ENCODE results near the gene NCKAP5. TPM values are rescaled to one million over a fixed set of nuclear protein-coding genes. Genes with fewer than 3 reads are reported as not detected.

The NCKAP5 gene
- total RNA-seq, 1 experiment from 2014 or later = 0.07 TPM

DNA sequence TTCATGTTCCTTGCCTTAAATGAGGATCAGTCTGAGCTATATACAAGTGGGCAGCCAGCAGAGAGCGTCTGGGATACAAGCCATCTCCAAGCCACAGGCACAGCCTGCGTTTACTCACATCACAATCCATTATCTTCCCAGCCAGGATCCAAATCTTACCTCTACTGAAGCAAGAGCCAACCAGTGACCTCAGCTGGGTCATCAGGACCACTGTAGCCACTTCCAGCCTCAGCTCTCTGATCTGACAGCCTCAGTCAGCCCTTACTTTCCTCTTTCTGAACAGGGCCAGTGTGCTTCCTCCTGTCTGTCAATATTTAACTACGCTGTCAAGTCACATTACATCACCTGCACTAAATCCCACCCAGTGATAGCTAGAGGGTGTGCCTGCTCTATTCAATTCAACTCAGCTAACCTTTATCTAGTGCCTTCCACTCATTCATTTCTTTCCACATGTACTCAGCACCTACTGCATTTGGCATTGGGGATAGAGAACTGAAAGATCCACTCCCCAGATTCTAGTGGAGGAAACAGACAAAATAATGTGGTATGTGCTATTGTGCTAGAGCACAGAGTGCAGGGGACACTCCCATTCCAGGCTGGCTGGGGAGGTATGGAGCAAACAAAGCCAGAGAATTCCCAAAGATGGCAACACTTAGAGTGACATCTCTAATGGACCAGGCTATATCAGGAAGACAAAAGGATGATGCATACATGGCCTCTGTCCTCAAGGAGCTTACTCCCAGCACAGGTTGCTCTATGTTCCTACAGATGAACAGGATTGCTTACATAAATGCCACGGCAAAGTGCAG, 146.5 kb downstream of the NCKAP5 start:
- DNase-seq (ENCODE audit: low spot score) = no peak

GRCh38 chr2:133420788-133421187, 147.5 kb downstream of the NCKAP5 start:
- no peak for DNase-seq (ENCODE audit: low spot score)

- DNase-seq (ENCODE audit: low spot score) = no peak
These were observed 149.6 kb downstream of the NCKAP5 start for GRCh38 chr2:133418671-133419070.

DNA sequence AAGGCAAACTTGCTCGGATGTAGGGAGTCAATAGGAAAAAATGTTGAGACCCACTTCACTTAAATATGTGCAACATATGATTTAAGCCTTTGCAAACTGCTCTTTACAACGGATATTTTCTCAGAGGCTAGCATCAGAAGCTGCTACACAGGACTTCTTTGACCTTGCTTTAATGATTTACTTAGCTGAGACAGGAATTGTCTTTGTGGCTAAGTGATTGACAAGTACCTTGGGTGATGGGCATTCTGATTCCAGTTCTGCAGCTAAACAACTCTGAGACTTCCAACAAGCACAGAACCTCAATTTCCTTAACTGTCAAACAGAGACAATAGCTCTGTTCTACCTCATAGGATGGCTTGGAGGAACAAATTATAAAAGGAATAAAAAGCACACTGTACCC, 150.2 kb downstream of the NCKAP5 start:
- DNase-seq (ENCODE audit: low spot score) = no peak

DNA sequence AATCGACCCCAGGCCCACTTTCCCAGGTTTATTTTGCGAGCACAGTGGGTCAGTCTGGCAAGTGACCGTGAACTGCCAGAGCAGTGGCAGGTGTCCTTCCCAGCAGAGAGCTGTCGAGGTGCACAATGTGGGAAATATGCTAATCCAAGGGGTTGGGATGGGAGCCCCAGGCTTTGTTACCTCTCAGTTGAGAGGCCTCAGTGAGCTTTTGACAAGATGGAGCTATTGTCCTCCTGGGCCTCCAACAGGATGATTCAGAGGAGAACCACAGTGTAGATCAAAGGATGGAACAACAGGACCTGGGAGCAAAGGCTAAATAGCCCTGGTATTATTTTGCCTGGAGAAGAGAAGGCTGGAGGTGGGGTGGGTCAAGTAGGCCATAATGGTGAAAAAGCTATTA, 150.8 kb downstream of the NCKAP5 start:
- DNase-seq (ENCODE audit: low spot score) = no peak

DNA sequence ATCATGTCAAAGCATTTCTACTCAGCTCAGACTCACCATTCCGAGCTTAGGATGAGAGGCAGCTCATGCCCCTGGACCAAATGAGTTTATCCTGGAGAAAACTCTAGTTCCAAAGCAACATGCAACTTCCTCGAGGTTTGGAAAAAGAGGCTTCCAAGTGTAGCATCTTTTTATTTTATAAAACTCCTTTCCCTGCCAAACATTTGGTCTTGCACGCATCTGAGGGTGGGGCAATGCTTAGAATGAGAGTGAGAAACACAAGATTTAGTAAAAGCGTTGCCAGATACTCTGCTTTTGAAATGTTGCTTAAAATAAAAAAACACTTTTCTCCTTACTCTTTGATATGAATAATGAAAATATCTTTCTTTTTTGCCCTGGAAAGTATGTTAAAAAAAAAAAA, 151.5 kb downstream of the NCKAP5 start:
- DNase-seq (ENCODE audit: low spot score) = no peak

GRCh38 chr2:133416146-133416545, 152.1 kb downstream of the NCKAP5 start:
- DNase-seq (ENCODE audit: low spot score) = no peak

DNA sequence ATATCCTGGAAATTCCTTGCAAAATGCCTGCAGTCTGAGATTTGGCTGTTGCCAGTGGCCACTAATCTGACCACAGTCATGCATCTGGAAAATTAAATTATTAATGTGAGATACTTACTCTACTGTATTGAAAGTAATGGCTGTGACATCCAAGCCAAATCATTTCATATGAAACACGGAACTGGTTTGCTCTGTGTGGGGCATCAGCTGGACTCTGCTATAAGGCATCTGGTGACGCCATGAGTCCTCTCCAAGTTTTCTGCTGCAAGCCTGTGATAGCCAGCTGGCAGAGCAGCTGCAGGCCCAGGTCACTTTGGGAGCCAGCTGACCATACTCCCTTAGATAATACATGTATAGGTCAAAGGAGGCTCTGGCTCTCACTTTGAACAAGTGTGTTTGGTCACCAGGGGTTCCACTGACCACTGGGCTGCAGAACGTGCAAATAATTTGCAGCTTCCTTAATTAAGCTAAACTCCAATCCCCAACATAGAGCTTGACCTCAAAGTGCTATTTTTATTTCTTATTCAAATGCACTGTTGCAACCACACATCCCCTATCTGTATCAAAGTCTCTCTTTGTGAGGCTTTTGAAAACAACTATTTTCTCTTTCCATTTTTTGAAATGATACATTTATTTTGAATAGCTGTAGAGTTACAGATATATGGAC, 152.9 kb downstream of the NCKAP5 start:
- no peak for DNase-seq (ENCODE audit: low spot score)

DNA sequence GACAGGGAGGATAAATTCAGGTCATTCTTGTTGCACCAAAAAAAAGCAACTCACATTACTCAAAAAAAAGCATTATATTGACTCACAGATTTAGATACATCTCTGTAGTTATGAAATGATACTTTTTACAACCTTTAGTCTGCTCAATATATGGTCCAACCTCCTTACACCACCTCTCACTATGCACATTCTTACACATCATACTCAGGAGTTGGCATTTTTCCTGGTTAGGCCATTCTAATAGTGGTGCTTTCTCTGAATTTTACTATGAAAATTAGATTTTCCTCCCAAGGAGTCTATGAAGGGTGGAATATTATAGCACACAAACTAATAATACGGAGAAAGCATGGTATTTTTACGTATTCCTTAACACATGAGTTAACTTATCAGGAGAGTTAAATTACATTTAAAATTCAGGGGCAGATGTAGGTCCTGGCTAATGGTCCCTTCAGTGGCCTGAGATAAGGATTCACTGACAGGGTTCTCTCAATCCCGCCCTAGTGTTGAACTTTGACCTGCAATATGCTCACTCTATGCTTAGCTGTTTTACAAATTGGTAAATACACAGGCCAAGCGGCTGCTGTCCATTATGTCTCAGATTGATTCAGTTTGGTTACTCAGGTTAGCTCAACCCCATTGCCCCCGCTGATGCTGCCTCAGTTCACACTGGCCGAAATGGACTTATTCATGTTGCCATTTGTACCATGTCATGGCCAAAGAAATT, 153.6 kb downstream of the NCKAP5 start:
- no peak for DNase-seq (ENCODE audit: low spot score)

GRCh38 chr2:133413863-133414262, 154.4 kb downstream of the NCKAP5 start:
- no peak for DNase-seq (ENCODE audit: low spot score)

DNA sequence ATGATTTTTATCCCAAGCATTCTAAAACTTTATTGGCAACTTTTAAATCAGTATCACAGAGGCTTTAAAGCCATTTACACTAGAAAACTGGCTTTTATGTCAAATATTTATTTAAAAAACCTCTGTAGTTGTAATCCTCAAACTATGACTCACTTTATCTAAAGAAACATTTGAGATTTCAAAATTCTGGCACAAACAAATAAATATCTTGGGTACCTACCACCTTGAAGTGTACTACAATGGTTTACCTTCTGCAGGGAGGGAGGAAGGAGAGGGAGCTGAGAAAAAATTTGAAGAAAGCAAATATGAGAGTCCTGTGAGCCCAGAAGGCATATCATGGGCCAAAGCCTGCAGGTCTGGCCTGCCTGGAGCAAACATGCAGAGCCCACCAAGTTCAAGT, 155.6 kb downstream of the NCKAP5 start:
- DNase-seq (ENCODE audit: low spot score) = no peak

DNA sequence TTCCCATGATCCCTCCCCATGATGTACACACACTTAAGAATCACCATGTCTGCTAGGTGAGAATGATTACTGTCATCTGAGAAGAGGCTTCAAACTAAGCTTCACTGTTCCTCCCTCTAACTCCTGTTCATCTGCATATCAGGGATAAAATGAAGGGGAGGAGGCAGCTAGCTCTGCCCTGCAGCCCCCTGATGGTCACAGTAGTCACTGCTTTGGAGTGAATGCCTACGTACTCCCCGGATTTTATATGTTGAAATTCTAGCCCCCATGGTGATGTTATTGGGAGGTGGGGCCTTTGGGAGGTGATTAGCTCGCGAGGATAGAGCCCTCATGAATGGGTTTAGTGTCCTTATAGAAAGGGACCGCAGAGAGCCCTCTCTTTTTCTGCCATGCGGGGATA, 156.4 kb downstream of the NCKAP5 start:
- DNase-seq (ENCODE audit: low spot score) = no peak

- no peak for DNase-seq (ENCODE audit: low spot score)
These were observed 157.2 kb downstream of the NCKAP5 start for GRCh38 chr2:133411101-133411500.

DNA sequence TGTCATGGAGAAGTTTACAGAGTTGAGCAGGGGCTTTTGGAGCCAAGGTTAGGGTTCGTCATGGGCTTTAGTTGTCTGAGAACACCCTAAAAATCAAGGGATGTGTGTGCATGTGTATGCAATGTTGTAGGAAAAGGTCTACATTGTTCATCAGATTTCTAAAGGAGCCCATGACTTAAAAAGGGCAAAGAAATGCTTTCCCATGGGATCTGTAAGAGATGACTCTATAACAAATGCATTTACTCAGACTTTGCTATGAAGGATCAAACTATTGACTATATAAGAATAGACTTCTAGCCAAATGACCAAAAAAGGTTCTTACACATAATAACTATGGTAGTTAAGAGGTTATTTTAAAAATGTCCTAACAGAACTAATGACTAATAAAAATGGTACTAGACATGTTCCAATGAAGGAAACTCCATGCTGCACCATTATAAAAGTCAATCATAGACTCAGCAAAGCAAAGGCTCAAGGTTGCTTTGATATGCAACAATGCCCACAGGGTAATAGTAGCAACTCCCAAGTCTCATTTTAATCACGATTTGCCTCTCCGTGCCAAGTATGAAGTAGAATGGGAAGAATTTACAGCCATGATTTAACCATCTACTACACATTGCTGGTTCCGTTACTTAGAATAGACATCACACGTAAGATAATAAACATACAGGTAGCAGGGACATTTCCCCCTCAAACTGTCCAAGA, 158.5 kb downstream of the NCKAP5 start:
- DNase-seq (ENCODE audit: low spot score) = no peak

GRCh38 chr2:133408671-133409070, 159.6 kb downstream of the NCKAP5 start:
- DNase-seq (ENCODE audit: low spot score) = no peak

- no peak for DNase-seq (ENCODE audit: low spot score)
These were observed 160.9 kb downstream of the NCKAP5 start for GRCh38 chr2:133407341-133407740.

GRCh38 chr2:133405252-133405651, 163.0 kb downstream of the NCKAP5 start:
- DNase-seq (ENCODE audit: low spot score) = no peak

DNA sequence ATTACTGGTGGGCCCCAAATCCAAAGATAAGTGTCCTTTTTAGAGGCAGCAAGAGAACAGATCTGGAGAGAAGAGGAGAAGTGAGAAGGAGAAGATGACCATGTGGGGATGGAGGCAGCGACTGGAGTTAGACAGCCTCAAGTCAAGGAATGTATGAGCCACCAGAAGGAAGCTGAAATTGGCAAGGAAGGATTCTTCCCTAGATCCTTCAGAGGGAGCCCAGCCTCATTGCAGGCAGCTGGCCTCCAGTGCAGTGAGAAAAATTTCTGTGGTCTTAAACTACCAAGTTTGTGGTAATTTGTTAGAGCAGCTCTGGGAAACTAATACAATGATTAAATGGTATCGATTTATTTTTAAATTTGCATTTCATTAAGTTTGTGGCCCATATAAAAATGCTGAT, 167.9 kb downstream of the NCKAP5 start:
- DNase-seq (ENCODE audit: low spot score) = no peak

DNA sequence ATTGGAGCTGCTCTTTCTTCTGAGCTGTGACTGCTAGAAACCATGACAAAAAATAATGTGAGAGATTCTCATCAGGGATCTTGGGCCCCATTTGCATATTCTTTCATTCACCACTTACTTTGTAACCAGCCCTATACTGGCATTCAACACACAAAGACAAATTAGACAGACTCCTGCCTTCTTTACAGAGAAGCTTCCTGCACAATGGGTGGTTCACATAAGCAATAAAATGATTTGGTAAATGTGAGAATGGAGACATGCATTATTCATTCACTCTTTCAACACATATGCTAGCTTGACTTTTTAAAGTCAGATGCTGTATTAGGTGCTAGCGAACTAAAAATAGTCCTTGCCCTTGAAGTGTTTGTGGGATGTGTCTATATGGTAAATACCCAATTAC, 174.4 kb downstream of the NCKAP5 start:
- no peak for DNase-seq (ENCODE audit: low spot score)

GRCh38 chr2:133390156-133390555, 178.1 kb downstream of the NCKAP5 start:
- no peak for DNase-seq (ENCODE audit: low spot score)

DNA sequence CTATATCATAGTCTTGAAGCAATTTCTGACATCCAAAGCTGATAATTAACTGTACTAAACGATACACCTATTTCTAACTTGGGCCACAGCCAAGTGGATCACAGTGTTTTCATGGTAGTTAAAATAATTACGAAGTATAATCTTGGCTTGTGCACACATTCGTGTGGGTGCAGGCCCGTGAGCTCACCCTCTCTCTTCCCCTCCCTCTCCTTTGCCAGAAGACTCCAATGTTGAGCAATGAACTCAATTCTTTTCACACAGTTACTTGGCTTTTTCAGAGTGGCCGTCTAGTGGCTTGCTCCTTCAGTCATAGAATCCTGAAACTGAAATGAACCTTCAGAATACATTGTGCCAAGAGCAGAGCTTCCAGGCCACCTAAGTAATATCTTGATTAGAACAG, 178.7 kb downstream of the NCKAP5 start:
- no peak for DNase-seq (ENCODE audit: low spot score)

DNA sequence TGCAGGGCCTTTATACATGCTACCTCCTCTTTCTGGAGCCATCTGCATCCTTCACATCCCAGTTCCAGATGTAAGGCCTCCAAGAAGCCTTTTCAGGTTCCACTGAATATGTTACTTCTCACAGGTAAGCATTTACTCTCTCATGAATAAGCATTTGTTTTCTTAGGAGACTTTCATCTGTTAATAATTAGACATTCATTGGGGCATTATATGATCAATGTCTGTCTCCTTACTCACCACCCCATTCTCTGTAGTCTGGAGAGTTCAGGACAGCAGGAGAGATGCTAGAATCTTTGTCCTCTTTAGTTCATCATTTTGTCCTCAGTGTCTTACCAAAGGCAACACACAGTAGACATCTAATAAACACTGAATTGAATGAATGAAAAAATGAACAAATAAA, 185.7 kb downstream of the NCKAP5 start:
- no peak for DNase-seq (ENCODE audit: low spot score)

Measured in A172 (cell line).